ENCODE results near the gene LAMC1. TPM values are rescaled to one million over a fixed set of nuclear protein-coding genes. Genes with fewer than 3 reads are reported as not detected.

The LAMC1 gene
- total RNA-seq, 1 experiment from 2014 or later = 61.2 TPM

DNA sequence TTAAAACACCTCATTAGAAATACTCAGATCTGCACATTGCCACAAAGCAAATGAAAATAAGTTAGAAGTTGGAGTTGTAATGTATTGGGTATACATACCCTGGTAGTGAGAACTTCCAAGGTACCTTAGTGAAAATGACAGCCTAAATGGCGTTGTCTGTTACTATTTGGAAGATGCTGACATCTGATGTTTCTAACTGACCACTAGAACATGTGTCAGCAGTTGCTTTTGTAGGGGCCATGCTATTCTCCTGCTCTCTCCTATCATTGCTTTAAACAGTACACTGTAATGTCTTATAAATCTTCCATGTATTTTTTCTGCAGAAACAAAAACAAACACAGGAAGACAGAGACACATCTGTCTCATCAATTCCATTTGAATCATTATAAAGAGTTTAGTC, 40.1 kb downstream of the LAMC1 start:
- H4K20me1 ChIP-seq (ENCODE audit: insufficient read depth) = peaks cover 3% of the 10 kb centered on the region; the same call in 1 of the 2 replicates
- H3K27ac ChIP-seq (ENCODE audit: low read depth, low read length) = no peak overlapping the region
- no peaks in the 10 kb centered on the region for H3K27me3 ChIP-seq (ENCODE audit: insufficient read depth, low read length)
- ChIA-PET RAD21 (ENCODE audit: low non-redundant PET in 1 of 2, low total read pairs in 2 of 2, uncharacterized antibody in 2 of 2, unreplicated experiment in 2 of 2) (no interaction called here), CTCF (no interaction called here), POLR2A (no interaction called here)
- no TSS peak for BruUV-seq (replicated peaks)
- H3K4me1 ChIP-seq (ENCODE audit: control insufficient read depth in 1 of 2, insufficient read depth in 2 of 2, low read length in 2 of 2) = peaks cover 15 to 32% of the 10 kb centered on the region in 2 experiments
- no peak overlapping the region for H3K9ac ChIP-seq (ENCODE audit: low read length)
- no peak overlapping the region for H3K4me3 ChIP-seq (replicated peaks in 1 of 2; ENCODE audit: low read depth in 1 of 2, low read length in 2 of 2)
- intact Hi-C loops (cut with micrococcal nuclease) = no loop called here
- DNase-seq (ENCODE audit: low read depth, low spot score) (no peak), ATAC-seq (no peak)
- no peaks in the 10 kb centered on the region for H3K9me3 ChIP-seq (ENCODE audit: control insufficient read depth in 1 of 2, insufficient read depth in 1 of 2, low read depth in 1 of 2, low read length in 2 of 2)
- no peaks in the 10 kb centered on the region for H3K9me2 ChIP-seq (ENCODE audit: insufficient read depth)
- H2AFZ ChIP-seq (ENCODE audit: low read depth, low read length, poor library complexity, severe bottlenecking) = no peak overlapping the region
- H3K4me2 ChIP-seq (ENCODE audit: low read length) = no peak overlapping the region
- no peak for TF ChIP-seq ELF1 (IDR thresholded peaks at IDR 0.05; ENCODE audit: borderline replicate concordance, low read depth)
- no peak for TF ChIP-seq JUND (IDR thresholded peaks at IDR 0.05)
- TF ChIP-seq SIN3A (IDR thresholded peaks at IDR 0.05; ENCODE audit: low read depth) = no peak
- no peak for TF ChIP-seq CBX3 (IDR thresholded peaks at IDR 0.05; ENCODE audit: low read depth)
- no peak for TF ChIP-seq EZH2phosphoT487 (IDR thresholded peaks at IDR 0.05; ENCODE audit: borderline replicate concordance)
- H3K36me3 ChIP-seq (ENCODE audit: control insufficient read depth in 1 of 2, insufficient read depth in 2 of 2, low read length in 2 of 2) = no peaks in the 10 kb centered on the region
- H3K79me2 ChIP-seq (ENCODE audit: insufficient read depth, low read length) = peaks cover 57% of the 10 kb centered on the region

DNA sequence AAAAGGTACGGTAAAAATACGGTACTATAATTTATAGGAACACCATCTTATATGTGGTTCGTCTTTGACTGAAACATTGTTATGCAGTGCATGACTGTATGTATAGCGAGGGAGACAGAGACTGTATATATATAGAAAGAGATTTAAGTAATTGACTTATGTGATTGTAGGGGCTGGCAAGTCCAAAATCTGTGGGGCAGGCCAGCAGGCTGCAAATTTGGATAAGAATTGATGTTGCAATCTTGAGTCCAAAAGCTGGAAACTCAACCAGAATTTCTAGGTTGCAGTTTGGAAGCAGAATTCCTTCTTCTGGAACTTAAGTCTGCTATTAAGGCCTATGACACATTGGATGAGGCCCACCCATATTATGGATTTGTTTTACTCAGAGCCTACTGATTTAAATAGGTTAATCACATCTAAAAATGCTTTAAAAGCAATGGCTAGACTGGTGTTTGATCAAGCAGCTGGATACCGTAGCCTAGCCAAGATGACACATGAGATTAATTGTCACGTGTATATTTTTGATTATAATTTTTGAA, 42.0 kb downstream of the LAMC1 start:
- peaks cover 44% of the 10 kb centered on the region for H3K79me2 ChIP-seq (ENCODE audit: insufficient read depth, low read length)
- no peak overlapping the region for H3K27ac ChIP-seq (ENCODE audit: low read depth, low read length)
- peaks cover 3% of the 10 kb centered on the region; the same call in 1 of the 2 replicates for H4K20me1 ChIP-seq (ENCODE audit: insufficient read depth)
- no peaks in the 10 kb centered on the region for H3K27me3 ChIP-seq (ENCODE audit: insufficient read depth, low read length)
- ATAC-seq = no peak
- peaks cover 21 to 32% of the 10 kb centered on the region in 2 experiments for H3K4me1 ChIP-seq (ENCODE audit: control insufficient read depth in 1 of 2, insufficient read depth in 2 of 2, low read length in 2 of 2)
- H3K9me2 ChIP-seq (ENCODE audit: insufficient read depth) = no peaks in the 10 kb centered on the region
- CTCF ChIA-PET = no interaction called here
- DNase-seq (ENCODE audit: low read depth, low spot score) = no peak
- no peak overlapping the region for H2AFZ ChIP-seq (ENCODE audit: low read depth, low read length, poor library complexity, severe bottlenecking)
- RAD21 ChIA-PET (ENCODE audit: low non-redundant PET in 1 of 2, low total read pairs in 2 of 2, uncharacterized antibody in 2 of 2, unreplicated experiment in 2 of 2) = no interaction called here
- intact Hi-C loops (cut with micrococcal nuclease) = no loop called here
- TF ChIP-seq EGR1 (IDR thresholded peaks at IDR 0.05; ENCODE audit: low read depth) = no peak
- TF ChIP-seq, protein P1, sequence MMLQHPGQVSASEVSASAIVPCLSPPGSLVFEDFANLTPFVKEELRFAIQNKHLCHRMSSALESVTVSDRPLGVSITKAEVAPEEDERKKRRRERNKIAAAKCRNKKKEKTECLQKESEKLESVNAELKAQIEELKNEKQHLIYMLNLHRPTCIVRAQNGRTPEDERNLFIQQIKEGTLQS (IDR thresholded peaks at IDR 0.05) = no peak
- TF ChIP-seq, protein P2, sequence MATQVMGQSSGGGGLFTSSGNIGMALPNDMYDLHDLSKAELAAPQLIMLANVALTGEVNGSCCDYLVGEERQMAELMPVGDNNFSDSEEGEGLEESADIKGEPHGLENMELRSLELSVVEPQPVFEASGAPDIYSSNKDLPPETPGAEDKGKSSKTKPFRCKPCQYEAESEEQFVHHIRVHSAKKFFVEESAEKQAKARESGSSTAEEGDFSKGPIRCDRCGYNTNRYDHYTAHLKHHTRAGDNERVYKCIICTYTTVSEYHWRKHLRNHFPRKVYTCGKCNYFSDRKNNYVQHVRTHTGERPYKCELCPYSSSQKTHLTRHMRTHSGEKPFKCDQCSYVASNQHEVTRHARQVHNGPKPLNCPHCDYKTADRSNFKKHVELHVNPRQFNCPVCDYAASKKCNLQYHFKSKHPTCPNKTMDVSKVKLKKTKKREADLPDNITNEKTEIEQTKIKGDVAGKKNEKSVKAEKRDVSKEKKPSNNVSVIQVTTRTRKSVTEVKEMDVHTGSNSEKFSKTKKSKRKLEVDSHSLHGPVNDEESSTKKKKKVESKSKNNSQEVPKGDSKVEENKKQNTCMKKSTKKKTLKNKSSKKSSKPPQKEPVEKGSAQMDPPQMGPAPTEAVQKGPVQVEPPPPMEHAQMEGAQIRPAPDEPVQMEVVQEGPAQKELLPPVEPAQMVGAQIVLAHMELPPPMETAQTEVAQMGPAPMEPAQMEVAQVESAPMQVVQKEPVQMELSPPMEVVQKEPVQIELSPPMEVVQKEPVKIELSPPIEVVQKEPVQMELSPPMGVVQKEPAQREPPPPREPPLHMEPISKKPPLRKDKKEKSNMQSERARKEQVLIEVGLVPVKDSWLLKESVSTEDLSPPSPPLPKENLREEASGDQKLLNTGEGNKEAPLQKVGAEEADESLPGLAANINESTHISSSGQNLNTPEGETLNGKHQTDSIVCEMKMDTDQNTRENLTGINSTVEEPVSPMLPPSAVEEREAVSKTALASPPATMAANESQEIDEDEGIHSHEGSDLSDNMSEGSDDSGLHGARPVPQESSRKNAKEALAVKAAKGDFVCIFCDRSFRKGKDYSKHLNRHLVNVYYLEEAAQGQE (IDR thresholded peaks at IDR 0.05; ENCODE audit: low read depth) = no peak
- no peak for TF ChIP-seq SP1 (IDR thresholded peaks at IDR 0.05; ENCODE audit: low read depth)
- no peak for TF ChIP-seq EZH2 (IDR thresholded peaks at IDR 0.05)
- no peak for TF ChIP-seq YY1 (IDR thresholded peaks at IDR 0.05; ENCODE audit: extremely low read depth, insufficient replicate concordance, low read depth, low read length)
- TF ChIP-seq POLR2AphosphoS5 (IDR thresholded peaks at IDR 0.05; ENCODE audit: low read depth, low read length) = no peak
- TF ChIP-seq CBX3 (IDR thresholded peaks at IDR 0.05; ENCODE audit: low read depth) = no peak
- no peak for TF ChIP-seq RAD21 (IDR thresholded peaks at IDR 0.05; ENCODE audit: low read depth)
- TF ChIP-seq ZFX (IDR thresholded peaks at IDR 0.05) = no peak
- TF ChIP-seq FOSL1 (IDR thresholded peaks at IDR 0.05; ENCODE audit: low read depth) = no peak
- no peak for TF ChIP-seq SIN3A (IDR thresholded peaks at IDR 0.05; ENCODE audit: low read depth)
- no peak for TF ChIP-seq POLR2A (IDR thresholded peaks at IDR 0.05; ENCODE audit: borderline replicate concordance, extremely low read depth, insufficient read depth, insufficient read length)
- no peak for TF ChIP-seq EZH2phosphoT487 (IDR thresholded peaks at IDR 0.05; ENCODE audit: borderline replicate concordance)
- no peak for TF ChIP-seq CEBPB (IDR thresholded peaks at IDR 0.05; ENCODE audit: low read depth)
- no peak overlapping the region for H3K9ac ChIP-seq (ENCODE audit: low read length)
- POLR2A ChIA-PET = no interaction called here
- no TSS peak for BruUV-seq (replicated peaks)
- H3K4me3 ChIP-seq (replicated peaks in 1 of 2; ENCODE audit: low read depth in 1 of 2, low read length in 2 of 2) = no peak overlapping the region
- H3K36me3 ChIP-seq (ENCODE audit: control insufficient read depth in 1 of 2, insufficient read depth in 2 of 2, low read length in 2 of 2) = no peaks in the 10 kb centered on the region
- H3K9me3 ChIP-seq (ENCODE audit: control insufficient read depth in 1 of 2, insufficient read depth in 1 of 2, low read depth in 1 of 2, low read length in 2 of 2) = no peaks in the 10 kb centered on the region
- H3K4me2 ChIP-seq (ENCODE audit: low read length) = no peak overlapping the region

Data from HCT116 (cell line).